Thoracic aorta (tissue), 2 donors: ENCODE data around the gene ARAP2. TPM values are rescaled to one million over a fixed set of nuclear protein-coding genes. Genes with fewer than 3 reads are reported as not detected.

Experiments used
- ATAC-seq: fragments of 150-250 bp; one replicate; pipeline ENCODE4 v1.8.0; 2017; ENCODE audit warnings: low read depth; ENCODE audit not compliant: insufficient number of reproducible peaks, low FRiP score
- DNase-seq: peaks from one replicate; pipeline ENCODE4 v3.0.0-alpha.2; 2020; ENCODE audit warnings: low spot score
- H3K27ac ChIP-seq, 2 donors: fragments of 200-600 bp; sonication (generic); 1 replicate in 1 of 2; 2 replicates in 1 of 2; pipeline ENCODE4 v1.5.1; 2016; ENCODE audit warnings: mild to moderate bottlenecking in 2 of 2, moderate library complexity in 2 of 2
- H3K27me3 ChIP-seq: fragments of 200-600 bp; sonication (generic); replicated peaks from 2 replicates; pipeline ENCODE4 v1.6.0; 2016; ENCODE audit warnings: mild to moderate bottlenecking; ENCODE audit not compliant: insufficient read depth
- H3K36me3 ChIP-seq: fragments of 200-600 bp; sonication (generic); one replicate; pipeline ENCODE4 v1.5.1; 2016
- H3K4me1 ChIP-seq, 2 donors: fragments of 200-600 bp; sonication (generic); 1 replicate in 1 of 2; 2 replicates in 1 of 2; pipeline versions ENCODE4 v1.5.1 to v1.6.0; 2016; ENCODE audit warnings: low read depth in 2 of 2, mild to moderate bottlenecking in 1 of 2; ENCODE audit not compliant: control insufficient read depth in 1 of 2
- H3K4me3 ChIP-seq: fragments of 200-600 bp; sonication (generic); 2 replicates; pipeline ENCODE4 v1.5.1; 2016; ENCODE audit warnings: mild to moderate bottlenecking
- H3K9me3 ChIP-seq: fragments of 200-600 bp; sonication (generic); 2 replicates; pipeline ENCODE4 v1.5.1; 2016
- CTCF ChIP-seq: fragments of 200-600 bp; sonication (generic); IDR thresholded peaks from one replicate; pipeline ENCODE4 v1.5.1; 2019; ENCODE audit warnings: antibody characterized with exemption
- total RNA-seq, 2 donors: library from RNA; depleted of rRNA; stranded (reverse); fragments of >200 nt; gene quantifications; one replicate each; pipeline versions ENCODE4 v1.1.0 to v1.2.3, GENCODE V29; 2016

Gene ARAP2
- total RNA-seq, 2 donors from 2014 or later, result 8.3 to 25.3 TPM

GRCh38 chr4:36180206-36180605 lies 64.1 kb downstream of the ARAP2 start:
- no peak overlapping the region for H3K27ac ChIP-seq
- no peak for DNase-seq
- no peaks in the 10 kb centered on the region for H3K36me3 ChIP-seq
- no peak overlapping the region for H3K4me3 ChIP-seq
- no peaks in the 10 kb centered on the region for H3K9me3 ChIP-seq
- TF ChIP-seq CTCF, result no peak
- no peaks in the 10 kb centered on the region for H3K27me3 ChIP-seq
- ATAC-seq, result no peak
- H3K4me1 ChIP-seq, result no peaks in the 10 kb centered on the region

DNA sequence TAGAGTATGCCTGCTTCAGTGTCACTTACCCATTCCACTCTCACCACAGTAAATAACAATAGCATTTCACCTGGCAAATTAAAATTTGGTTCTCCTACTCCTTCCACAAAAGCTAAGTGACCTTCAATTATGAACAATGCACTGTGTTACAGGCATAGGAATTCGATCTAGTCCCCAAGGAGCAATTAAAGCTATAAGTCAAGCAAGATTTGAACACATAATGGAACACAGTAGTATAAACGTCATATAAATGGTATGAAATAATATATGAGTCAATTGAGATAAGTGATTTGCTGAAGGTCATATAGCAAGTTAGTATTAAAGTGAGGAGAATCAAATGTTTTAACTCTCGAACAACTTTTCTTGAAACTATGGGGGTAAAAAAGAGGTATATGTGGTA lies 65.8 kb downstream of the ARAP2 start:
- DNase-seq (no peak), ATAC-seq (no peak)
- Histone ChIP-seq H3K4me1 (no peaks in the 10 kb centered on the region), H3K4me3 (no peak overlapping the region), H3K9me3 (no peaks in the 10 kb centered on the region), H3K36me3 (no peaks in the 10 kb centered on the region), H3K27me3 (no peaks in the 10 kb centered on the region), H3K27ac (no peak overlapping the region)
- no peak for TF ChIP-seq CTCF

GRCh38 chr4:36177946-36178345 lies 66.4 kb downstream of the ARAP2 start:
- Histone ChIP-seq H3K27me3 (no peaks in the 10 kb centered on the region), H3K4me1 (no peaks in the 10 kb centered on the region), H3K27ac (no peak overlapping the region), H3K4me3 (no peak overlapping the region), H3K9me3 (no peaks in the 10 kb centered on the region), H3K36me3 (no peaks in the 10 kb centered on the region)
- no peak for TF ChIP-seq CTCF
- DNase-seq (no peak), ATAC-seq (no peak)

DNA sequence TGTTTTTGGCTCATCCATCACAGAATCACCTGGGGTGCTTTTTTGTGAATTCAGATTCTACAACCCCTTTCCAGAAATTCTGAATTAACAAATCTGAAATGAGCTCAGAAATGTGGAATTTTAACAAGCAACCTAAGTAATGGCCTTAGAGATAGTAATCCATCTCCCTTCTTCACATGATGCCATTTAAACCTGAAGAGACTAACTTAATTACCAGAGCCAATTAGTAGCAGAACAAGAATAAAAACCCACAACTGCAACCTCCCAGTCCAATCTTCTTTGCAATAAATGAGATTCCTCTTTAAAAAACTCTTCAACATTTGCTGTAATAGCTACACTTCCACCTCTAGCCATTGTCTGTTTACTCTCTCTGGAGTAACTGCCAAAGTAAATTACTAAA lies 69.7 kb downstream of the ARAP2 start:
- DNase-seq (no peak), ATAC-seq (no peak)
- H3K36me3 ChIP-seq, result no peaks in the 10 kb centered on the region
- H3K27me3 ChIP-seq, result no peaks in the 10 kb centered on the region
- no peak overlapping the region for H3K4me3 ChIP-seq
- no peak overlapping the region for H3K27ac ChIP-seq
- TF ChIP-seq CTCF, result no peak
- H3K4me1 ChIP-seq, result no peaks in the 10 kb centered on the region
- no peaks in the 10 kb centered on the region for H3K9me3 ChIP-seq

GRCh38 chr4:36173905-36174304 lies 70.4 kb downstream of the ARAP2 start:
- no peak for TF ChIP-seq CTCF
- no peak for DNase-seq
- H3K27me3 ChIP-seq, result no peaks in the 10 kb centered on the region
- no peak for ATAC-seq
- no peaks in the 10 kb centered on the region for H3K36me3 ChIP-seq
- H3K4me1 ChIP-seq, result no peaks in the 10 kb centered on the region
- no peaks in the 10 kb centered on the region for H3K9me3 ChIP-seq
- H3K4me3 ChIP-seq, result no peak overlapping the region
- no peak overlapping the region for H3K27ac ChIP-seq
